Fibroblast of lung (primary cell): Measurements from ENCODE around the gene DNAH9. TPM values are rescaled to one million over a fixed set of nuclear protein-coding genes. Genes with fewer than 3 reads are reported as not detected.
A peak's percentile ranks its signal among the peaks of the same experiment; 100 is the strongest.

Experiments
- DNase-seq, 2 donors: peaks; one replicate each; pipeline versions ENCODE4 v3.0.0 to v3.0.0-alpha.2; 2010; ENCODE audit warnings: low read depth in 2 of 2
- H2AFZ ChIP-seq: 2 replicates; pipeline ENCODE4 v1.5.1; 2012; ENCODE audit warnings: low read length, control low read depth, inconsistent platforms
- H3K27ac ChIP-seq: 2 replicates; pipeline ENCODE4 v1.5.1; 2011; ENCODE audit warnings: low read length, control low read depth; ENCODE audit not compliant: insufficient read depth
- H3K27me3 ChIP-seq: 2 replicates; pipeline ENCODE4 v1.5.1; 2011; ENCODE audit warnings: mild to moderate bottlenecking, low read length; ENCODE audit not compliant: control insufficient read depth, insufficient read depth
- H3K36me3 ChIP-seq: 2 replicates; pipeline ENCODE4 v1.5.1; 2011; ENCODE audit warnings: low read length; ENCODE audit not compliant: control insufficient read depth, insufficient read depth
- H3K4me1 ChIP-seq: 2 replicates; pipeline ENCODE4 v1.5.1; 2011; ENCODE audit warnings: low read length; ENCODE audit not compliant: control insufficient read depth, insufficient read depth; ENCODE audit errors: extremely low read depth
- H3K4me2 ChIP-seq: 2 replicates; pipeline ENCODE4 v1.5.1; 2011; ENCODE audit warnings: low read length, control low read depth; ENCODE audit not compliant: insufficient read depth; ENCODE audit errors: extremely low read depth
- H3K4me3 ChIP-seq, 4 experiments: fragments of 200-600 bp in 1 of 4; sonication (generic) in 1 of 4; replicated peaks in 1 of 4; 2 replicates each; pipeline ENCODE4 v1.5.1; 2011 to 2016; ENCODE audit warnings: low read length in 4 of 4, low read depth in 3 of 4, mild to moderate bottlenecking in 3 of 4, control low read depth in 2 of 4, inconsistent platforms in 1 of 4, mixed read lengths in 1 of 4; ENCODE audit not compliant: insufficient read depth in 1 of 4; ENCODE audit errors: control extremely low read depth in 1 of 4
- H3K79me2 ChIP-seq: 2 replicates; pipeline ENCODE4 v1.5.1; 2012; ENCODE audit warnings: mild to moderate bottlenecking, low read length, inconsistent platforms; ENCODE audit not compliant: control insufficient read depth, insufficient read depth
- H3K9ac ChIP-seq: 2 replicates; pipeline ENCODE4 v1.5.1; 2011; ENCODE audit warnings: mild to moderate bottlenecking, low read length, control low read depth; ENCODE audit not compliant: insufficient read depth
- H3K9me3 ChIP-seq: 2 replicates; pipeline ENCODE4 v1.5.1; 2012; ENCODE audit warnings: low read depth, low read length; ENCODE audit not compliant: control insufficient read depth, insufficient read depth
- H4K20me1 ChIP-seq: 2 replicates; pipeline ENCODE4 v1.5.1; 2011; ENCODE audit warnings: low read length; ENCODE audit not compliant: control insufficient read depth, insufficient read depth; ENCODE audit errors: extremely low read depth
- CTCF ChIP-seq, 2 donors: IDR thresholded peaks in 1 of 2; conservative IDR thresholded peaks in 1 of 2; 1 replicate in 1 of 2; 2 replicates in 1 of 2; pipeline ENCODE4 v1.5.1; 2011 to 2012; ENCODE audit warnings: low read length in 2 of 2, control low read depth in 1 of 2, inconsistent platforms in 1 of 2, low read depth in 1 of 2, mild to moderate bottlenecking in 1 of 2
- EZH2 ChIP-seq: IDR thresholded peaks from 2 replicates; pipeline ENCODE4 v1.5.1; 2012; ENCODE audit warnings: low read length, control low read depth, mild to moderate bottlenecking; ENCODE audit errors: missing control alignments
- polyA plus RNA-seq, 2 donors: library from polyadenylated mRNA; depleted of rRNA in 1 of 2; stranded (reverse) in 1 of 2; unstranded in 1 of 2; fragments of >200 nt; gene quantifications; 2 replicates each; pipeline ENCODE4 v1.2.1, GENCODE V29; 2011 to 2012; ENCODE audit warnings: missing spikeins in 1 of 2
- total RNA-seq: library from RNA; depleted of rRNA; stranded (reverse); fragments of >200 nt; gene quantifications from 2 replicates; pipeline ENCODE4 v1.2.1, GENCODE V29; 2014

The DNAH9 gene
- total and polyA plus RNA-seq, 2 donors (not counting 1 experiment from before 2014, with no cell fraction given) = not detected

DNA sequence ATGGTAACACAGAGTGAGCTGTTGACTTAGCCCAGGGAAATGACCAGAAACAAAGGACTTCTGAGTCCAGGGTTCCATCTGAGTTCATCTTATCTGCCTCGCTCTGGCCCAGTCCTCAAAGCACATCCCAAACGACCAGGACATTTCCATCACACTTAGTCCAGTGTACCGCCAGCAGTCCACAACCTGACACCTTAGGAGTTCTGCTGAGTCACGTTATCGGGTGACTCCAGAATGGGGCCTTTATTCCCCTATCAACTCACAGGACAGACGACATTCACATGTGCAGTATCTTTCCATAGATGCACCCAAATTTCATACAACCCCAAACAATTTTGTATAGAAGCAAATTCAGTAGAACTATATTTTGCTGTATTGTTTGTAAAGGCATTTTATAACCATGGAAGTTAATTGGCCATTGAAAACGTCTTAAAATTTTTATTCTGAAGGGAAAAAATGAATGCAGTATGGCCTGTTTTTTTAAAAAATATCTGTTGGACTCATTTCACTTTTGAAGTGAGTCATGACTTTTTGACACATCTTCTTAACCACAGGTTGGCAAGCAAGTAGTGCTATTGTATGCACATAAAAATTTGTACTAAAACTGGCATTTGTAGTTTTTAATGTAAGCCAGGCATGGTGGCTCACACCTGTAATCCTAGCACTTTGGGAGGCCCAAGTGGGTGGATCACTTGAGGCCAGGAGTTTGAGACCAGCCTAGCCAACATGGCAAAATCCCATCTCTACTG lies 352.7 kb downstream of the DNAH9 start:
- peak; percentile 6 to 36 for DNase-seq
- TF ChIP-seq EZH2 (no peak), CTCF (conservative IDR thresholded peaks at IDR 0.05 in 1 of 2, IDR thresholded peaks at IDR 0.05 in 1 of 2; ENCODE audit: low read depth in 1 of 2, low read length in 2 of 2) (no peak)
- H2AFZ ChIP-seq = no peak overlapping the region
- no peaks in the 10 kb centered on the region for H3K36me3 ChIP-seq
- no peak overlapping the region for H3K9ac ChIP-seq
- H3K9me3 ChIP-seq = no peaks in the 10 kb centered on the region
- no peak overlapping the region for H3K4me2 ChIP-seq
- no peaks in the 10 kb centered on the region for H3K79me2 ChIP-seq
- no peak overlapping the region for H3K27ac ChIP-seq
- no peaks in the 10 kb centered on the region for H4K20me1 ChIP-seq
- no peaks in the 10 kb centered on the region for H3K27me3 ChIP-seq
- no peaks in the 10 kb centered on the region for H3K4me1 ChIP-seq
- no peak overlapping the region for H3K4me3 ChIP-seq

GRCh38 chr17:11952610-11953009 lies 354.3 kb downstream of the DNAH9 start:
- Histone ChIP-seq H3K4me2 (no peak overlapping the region), H3K4me1 (no peaks in the 10 kb centered on the region), H3K4me3 (no peak overlapping the region), H3K27ac (no peak overlapping the region), H2AFZ (no peak overlapping the region), H3K79me2 (no peaks in the 10 kb centered on the region), H4K20me1 (no peaks in the 10 kb centered on the region), H3K36me3 (no peaks in the 10 kb centered on the region), H3K27me3 (no peaks in the 10 kb centered on the region), H3K9me3 (no peaks in the 10 kb centered on the region), H3K9ac (no peak overlapping the region)
- TF ChIP-seq EZH2 (no peak), CTCF (conservative IDR thresholded peaks at IDR 0.05 in 1 of 2, IDR thresholded peaks at IDR 0.05 in 1 of 2; ENCODE audit: low read depth in 1 of 2, low read length in 2 of 2) (no peak)
- DNase-seq = no peak

- TF ChIP-seq EZH2 = no peak
- TF ChIP-seq CTCF (conservative IDR thresholded peaks at IDR 0.05 in 1 of 2, IDR thresholded peaks at IDR 0.05 in 1 of 2; ENCODE audit: low read depth in 1 of 2, low read length in 2 of 2) = no peak
- DNase-seq = peak in 1 of 2 donors; percentile 6
- no peaks in the 10 kb centered on the region for H4K20me1 ChIP-seq
These were observed 355.7 kb downstream of the DNAH9 start for GRCh38 chr17:11953924-11954323.

More at GRCh38 chr17:11953924-11954323, 355.7 kb downstream of the DNAH9 start:
- Histone ChIP-seq H3K4me3 (no peak overlapping the region), H3K27me3 (no peaks in the 10 kb centered on the region), H3K27ac (no peak overlapping the region), H3K36me3 (no peaks in the 10 kb centered on the region), H3K9me3 (no peaks in the 10 kb centered on the region), H3K4me1 (no peaks in the 10 kb centered on the region), H3K4me2 (no peak overlapping the region), H3K79me2 (no peaks in the 10 kb centered on the region), H3K9ac (no peak overlapping the region), H2AFZ (no peak overlapping the region)
